ENCODE results near the gene DISP3.

Gene DISP3

GRCh38 chr1:11514366-11514765, 35.4 kb downstream of the DISP3 start:
- no peak for DNase-seq (ENCODE audit: low spot score)

- no peak for DNase-seq (ENCODE audit: low spot score)
These were observed 36.7 kb downstream of the DISP3 start for GRCh38 chr1:11515368-11516300.

- DNase-seq (ENCODE audit: low spot score) = no peak
These were observed 38.1 kb downstream of the DISP3 start for GRCh38 chr1:11516961-11517635.

- no peak for DNase-seq (ENCODE audit: low spot score)
These were observed 39.2 kb downstream of the DISP3 start for GRCh38 chr1:11518016-11518701.

- DNase-seq (ENCODE audit: low spot score) = no peak
These were observed 40.1 kb downstream of the DISP3 start for GRCh38 chr1:11518791-11519628.

- DNase-seq (ENCODE audit: low spot score) = no peak
These were observed 40.7 kb downstream of the DISP3 start for GRCh38 chr1:11519629-11520031.

GRCh38 chr1:11520531-11521233, 41.7 kb downstream of the DISP3 start:
- no peak for DNase-seq (ENCODE audit: low spot score)

GRCh38 chr1:11521582-11522399, 42.8 kb downstream of the DISP3 start:
- no peak for DNase-seq (ENCODE audit: low spot score)

- no peak for DNase-seq (ENCODE audit: low spot score)
These were observed 43.7 kb downstream of the DISP3 start for GRCh38 chr1:11522400-11523235.

- DNase-seq (ENCODE audit: low spot score) = no peak
These were observed 44.3 kb downstream of the DISP3 start for GRCh38 chr1:11523261-11523660.

GRCh38 chr1:11523746-11524464, 45.0 kb downstream of the DISP3 start:
- no peak for DNase-seq (ENCODE audit: low spot score)

- DNase-seq (ENCODE audit: low spot score) = no peak
These were observed 45.7 kb downstream of the DISP3 start for GRCh38 chr1:11524465-11525150.

- no peak for DNase-seq (ENCODE audit: low spot score)
These were observed 46.2 kb downstream of the DISP3 start for GRCh38 chr1:11525151-11525505.

GRCh38 chr1:11525516-11525915, 46.6 kb downstream of the DISP3 start:
- DNase-seq (ENCODE audit: low spot score) = no peak

- DNase-seq (ENCODE audit: low spot score) = no peak
These were observed 47.3 kb downstream of the DISP3 start for GRCh38 chr1:11526071-11526895.

- DNase-seq (ENCODE audit: low spot score) = no peak
These were observed 48.8 kb downstream of the DISP3 start for GRCh38 chr1:11527541-11528452.
